ENCODE measurements around the gene AOX1.

The AOX1 gene

GRCh38 chr2:200617156-200618053 lies 31.6 kb downstream of the AOX1 start:
- Histone ChIP-seq H3K79me1 (ENCODE audit: low read length) (no peaks in the 10 kb centered on the region), H3K9ac (ENCODE audit: low read length) (no peak overlapping the region), H2BK15ac (replicated peaks; ENCODE audit: low read depth) (no peak overlapping the region), H3K27ac (ENCODE audit: low read depth, low read length) (no peak overlapping the region), H3K23ac (ENCODE audit: low read length) (no peak overlapping the region), H4K8ac (ENCODE audit: low read depth, low read length) (no peak overlapping the region), H2BK5ac (ENCODE audit: low read length) (no peak overlapping the region), H3K79me2 (ENCODE audit: control insufficient read depth, insufficient read depth, low read length) (no peaks in the 10 kb centered on the region), H3K4me3 (ENCODE audit: low read length) (no peak overlapping the region), H3K56ac (ENCODE audit: low read length) (no peak overlapping the region), H2AK5ac (ENCODE audit: low read length) (no peak overlapping the region), H4K5ac (ENCODE audit: low read length) (no peak overlapping the region), H3K27me3 (ENCODE audit: insufficient read depth, low read length, poor library complexity) (no peaks in the 10 kb centered on the region), H3K4me1 (ENCODE audit: control insufficient read depth, low read depth, low read length) (no peaks in the 10 kb centered on the region), H3K4me2 (ENCODE audit: low read length) (no peak overlapping the region), H3K4ac (ENCODE audit: low read depth, low read length) (no peak overlapping the region), H3K18ac (ENCODE audit: low read length) (no peak overlapping the region), H2BK120ac (ENCODE audit: low read depth, low read length) (no peak overlapping the region), H3K36me3 (ENCODE audit: control insufficient read depth, insufficient read depth, low read length) (no peaks in the 10 kb centered on the region)
- WGBS (ENCODE audit: extremely low coverage, insufficient coverage, low lambda C conversion rate): no CpG with 5 or more reads among the region's 6 CpGs
- no peak for DNase-seq

- Histone ChIP-seq H3K4me2 (ENCODE audit: low read length) (no peak overlapping the region), H3K23ac (ENCODE audit: low read length) (no peak overlapping the region), H2AK5ac (ENCODE audit: low read length) (no peak overlapping the region), H3K4me1 (ENCODE audit: control insufficient read depth, low read depth, low read length) (no peaks in the 10 kb centered on the region), H3K36me3 (ENCODE audit: control insufficient read depth, insufficient read depth, low read length) (no peaks in the 10 kb centered on the region), H4K5ac (ENCODE audit: low read length) (no peak overlapping the region), H3K79me1 (ENCODE audit: low read length) (no peaks in the 10 kb centered on the region), H2BK120ac (ENCODE audit: low read depth, low read length) (no peak overlapping the region), H3K79me2 (ENCODE audit: control insufficient read depth, insufficient read depth, low read length) (no peaks in the 10 kb centered on the region), H3K56ac (ENCODE audit: low read length) (no peak overlapping the region), H4K8ac (ENCODE audit: low read depth, low read length) (no peak overlapping the region), H3K4ac (ENCODE audit: low read depth, low read length) (no peak overlapping the region), H2BK15ac (replicated peaks; ENCODE audit: low read depth) (no peak overlapping the region), H3K27ac (ENCODE audit: low read depth, low read length) (no peak overlapping the region), H2BK5ac (ENCODE audit: low read length) (no peak overlapping the region), H3K9ac (ENCODE audit: low read length) (no peak overlapping the region), H3K18ac (ENCODE audit: low read length) (no peak overlapping the region), H3K4me3 (ENCODE audit: low read length) (no peak overlapping the region), H3K27me3 (ENCODE audit: insufficient read depth, low read length, poor library complexity) (no peaks in the 10 kb centered on the region)
- no CpG with 5 or more reads among the region's 3 CpGs for WGBS (ENCODE audit: extremely low coverage, insufficient coverage, low lambda C conversion rate)
- no peak for DNase-seq
Measured at GRCh38 chr2:200618054-200618419, 32.2 kb downstream of the AOX1 start.

DNA sequence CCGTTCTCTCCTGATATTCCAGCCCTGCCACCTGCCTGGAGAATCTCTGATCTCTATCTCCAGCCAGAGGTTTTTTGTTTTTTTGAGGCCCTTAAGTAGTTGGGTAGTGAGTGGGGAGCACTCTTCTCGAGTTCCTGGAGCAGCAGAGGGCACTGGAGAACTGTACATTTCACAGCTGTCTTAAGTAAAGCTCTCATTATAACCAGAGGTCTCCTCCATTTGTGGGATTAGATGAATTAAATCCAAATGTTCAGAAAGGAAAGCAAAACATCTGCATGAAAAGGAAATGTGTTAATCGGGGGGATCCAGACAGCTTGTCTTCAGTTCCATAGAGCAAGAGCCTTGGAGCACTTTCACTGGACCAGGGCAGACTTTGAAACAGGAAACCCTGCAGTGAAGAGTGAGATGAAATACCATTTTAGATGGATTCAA lies 32.8 kb downstream of the AOX1 start:
- H4K5ac ChIP-seq (ENCODE audit: low read length): no peak overlapping the region
- DNase-seq: no peak
- H3K79me2 ChIP-seq (ENCODE audit: control insufficient read depth, insufficient read depth, low read length): no peaks in the 10 kb centered on the region
- H3K4me2 ChIP-seq (ENCODE audit: low read length): no peak overlapping the region
- no peak overlapping the region for H2BK120ac ChIP-seq (ENCODE audit: low read depth, low read length)
- no peaks in the 10 kb centered on the region for H3K36me3 ChIP-seq (ENCODE audit: control insufficient read depth, insufficient read depth, low read length)
- H3K4me1 ChIP-seq (ENCODE audit: control insufficient read depth, low read depth, low read length): no peaks in the 10 kb centered on the region
- H4K8ac ChIP-seq (ENCODE audit: low read depth, low read length): no peak overlapping the region
- no peak overlapping the region for H2BK15ac ChIP-seq (replicated peaks; ENCODE audit: low read depth)
- H3K4ac ChIP-seq (ENCODE audit: low read depth, low read length): no peak overlapping the region
- H3K79me1 ChIP-seq (ENCODE audit: low read length): no peaks in the 10 kb centered on the region
- no peak overlapping the region for H3K27ac ChIP-seq (ENCODE audit: low read depth, low read length)
- H3K56ac ChIP-seq (ENCODE audit: low read length): no peak overlapping the region
- no peak overlapping the region for H3K4me3 ChIP-seq (ENCODE audit: low read length)
- H3K23ac ChIP-seq (ENCODE audit: low read length): no peak overlapping the region
- H2AK5ac ChIP-seq (ENCODE audit: low read length): no peak overlapping the region
- H3K9ac ChIP-seq (ENCODE audit: low read length): no peak overlapping the region
- H3K18ac ChIP-seq (ENCODE audit: low read length): no peak overlapping the region
- no CpG with 5 or more reads among the region's 3 CpGs for WGBS (ENCODE audit: extremely low coverage, insufficient coverage, low lambda C conversion rate)
- H3K27me3 ChIP-seq (ENCODE audit: insufficient read depth, low read length, poor library complexity): no peaks in the 10 kb centered on the region
- no peak overlapping the region for H2BK5ac ChIP-seq (ENCODE audit: low read length)

DNA sequence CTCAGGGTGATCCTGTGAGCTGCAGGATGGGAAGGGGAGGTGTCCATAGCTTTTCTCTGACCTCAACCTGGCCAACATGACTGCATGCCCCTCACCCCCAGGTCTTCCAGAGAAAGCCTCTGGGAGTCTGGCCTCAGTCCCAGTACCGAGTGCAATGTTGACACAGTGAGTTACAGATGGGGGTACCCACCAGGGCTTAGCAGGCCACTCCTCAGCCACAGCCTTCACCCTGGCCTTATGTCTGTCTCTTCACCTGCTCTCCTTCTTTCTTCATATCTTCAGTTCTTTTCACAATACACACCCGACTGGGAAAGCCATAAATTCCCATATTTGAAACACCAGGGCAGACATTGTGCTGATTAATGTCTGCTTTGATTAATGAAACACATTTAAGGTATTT lies 33.5 kb downstream of the AOX1 start:
- Histone ChIP-seq H3K9ac (ENCODE audit: low read length) (no peak overlapping the region), H3K18ac (ENCODE audit: low read length) (no peak overlapping the region), H2AK5ac (ENCODE audit: low read length) (no peak overlapping the region), H4K5ac (ENCODE audit: low read length) (no peak overlapping the region), H2BK120ac (ENCODE audit: low read depth, low read length) (no peak overlapping the region), H3K27ac (ENCODE audit: low read depth, low read length) (no peak overlapping the region), H3K23ac (ENCODE audit: low read length) (no peak overlapping the region), H3K4me3 (ENCODE audit: low read length) (no peak overlapping the region), H3K27me3 (ENCODE audit: insufficient read depth, low read length, poor library complexity) (no peaks in the 10 kb centered on the region), H3K36me3 (ENCODE audit: control insufficient read depth, insufficient read depth, low read length) (no peaks in the 10 kb centered on the region), H3K56ac (ENCODE audit: low read length) (no peak overlapping the region), H4K8ac (ENCODE audit: low read depth, low read length) (no peak overlapping the region), H3K4me2 (ENCODE audit: low read length) (no peak overlapping the region), H3K4ac (ENCODE audit: low read depth, low read length) (no peak overlapping the region), H3K79me2 (ENCODE audit: control insufficient read depth, insufficient read depth, low read length) (no peaks in the 10 kb centered on the region), H3K4me1 (ENCODE audit: control insufficient read depth, low read depth, low read length) (no peaks in the 10 kb centered on the region), H2BK5ac (ENCODE audit: low read length) (no peak overlapping the region), H2BK15ac (replicated peaks; ENCODE audit: low read depth) (no peak overlapping the region), H3K79me1 (ENCODE audit: low read length) (no peaks in the 10 kb centered on the region)
- no CpG with 5 or more reads among the region's 2 CpGs for WGBS (ENCODE audit: extremely low coverage, insufficient coverage, low lambda C conversion rate)
- no peak for DNase-seq

- Histone ChIP-seq H3K4me2 (ENCODE audit: low read length) (no peak overlapping the region), H2BK5ac (ENCODE audit: low read length) (no peak overlapping the region), H2BK15ac (replicated peaks; ENCODE audit: low read depth) (no peak overlapping the region), H4K5ac (ENCODE audit: low read length) (no peak overlapping the region), H3K27ac (ENCODE audit: low read depth, low read length) (no peak overlapping the region), H3K23ac (ENCODE audit: low read length) (no peak overlapping the region), H3K18ac (ENCODE audit: low read length) (no peak overlapping the region), H3K9ac (ENCODE audit: low read length) (no peak overlapping the region), H3K79me2 (ENCODE audit: control insufficient read depth, insufficient read depth, low read length) (no peaks in the 10 kb centered on the region), H3K56ac (ENCODE audit: low read length) (no peak overlapping the region), H4K8ac (ENCODE audit: low read depth, low read length) (no peak overlapping the region), H3K36me3 (ENCODE audit: control insufficient read depth, insufficient read depth, low read length) (no peaks in the 10 kb centered on the region), H2AK5ac (ENCODE audit: low read length) (no peak overlapping the region), H3K4ac (ENCODE audit: low read depth, low read length) (no peak overlapping the region), H3K4me3 (ENCODE audit: low read length) (no peak overlapping the region), H2BK120ac (ENCODE audit: low read depth, low read length) (no peak overlapping the region), H3K4me1 (ENCODE audit: control insufficient read depth, low read depth, low read length) (no peaks in the 10 kb centered on the region), H3K27me3 (ENCODE audit: insufficient read depth, low read length, poor library complexity) (no peaks in the 10 kb centered on the region), H3K79me1 (ENCODE audit: low read length) (no peaks in the 10 kb centered on the region)
- DNase-seq: no peak
- no CpG with 5 or more reads among the region's 7 CpGs for WGBS (ENCODE audit: extremely low coverage, insufficient coverage, low lambda C conversion rate)
Measured at GRCh38 chr2:200620606-200621390, 35.0 kb downstream of the AOX1 start.

Measured in mesendoderm (in vitro differentiated cells).